Measurements from ENCODE around the gene SORBS1. TPM values are rescaled to one million over a fixed set of nuclear protein-coding genes. Genes with fewer than 3 reads are reported as not detected.

SORBS1 gene
- total RNA-seq, 1 experiment from 2014 or later: 0.56 TPM

- Histone ChIP-seq H3K4me3 (ENCODE audit: low read depth, low read length, poor library complexity, severe bottlenecking) (no peak overlapping the region), H3K27me3 (replicated peaks; ENCODE audit: insufficient read depth, low read depth, low read length, poor library complexity) (peaks cover 5% of the 10 kb centered on the region), H3K27ac (ENCODE audit: low read depth, low read length, poor library complexity, severe bottlenecking) (no peak overlapping the region), H3K9me3 (ENCODE audit: low read depth, low read length, poor library complexity, severe bottlenecking) (no peaks in the 10 kb centered on the region), H3K4me1 (ENCODE audit: insufficient read depth, low read length, poor library complexity, severe bottlenecking) (no peaks in the 10 kb centered on the region), H3K36me3 (ENCODE audit: insufficient read depth, low read length, poor library complexity, severe bottlenecking) (no peaks in the 10 kb centered on the region)
- BruUV-seq (replicated peaks): no TSS peak
- intact Hi-C loops (cut with micrococcal nuclease; ENCODE audit: unreplicated experiment): no loop called here
- no peak for DNase-seq (ENCODE audit: low spot score)
- ChIA-PET CTCF (no interaction called here), POLR2A (ENCODE audit: low non-redundant PET) (no interaction called here)
- TF ChIP-seq CTCF (conservative IDR thresholded peaks at IDR 0.05; ENCODE audit: low read depth, low read length): no peak
Observed at GRCh38 chr10:95516774-95517373, 44.3 kb downstream of the SORBS1 start.

GRCh38 chr10:95513941-95514392, 47.2 kb downstream of the SORBS1 start:
- no peak for TF ChIP-seq CTCF (conservative IDR thresholded peaks at IDR 0.05; ENCODE audit: low read depth, low read length)
- TF ChIP-seq EZH2 (IDR thresholded peaks at IDR 0.05; ENCODE audit: borderline replicate concordance, low read depth, low read length, poor library complexity, severe bottlenecking): no peak
- no peak for DNase-seq (ENCODE audit: low spot score)
- ChIA-PET CTCF (no interaction called here), POLR2A (ENCODE audit: low non-redundant PET) (no interaction called here)
- no peak overlapping the region for H3K4me3 ChIP-seq (ENCODE audit: low read depth, low read length, poor library complexity, severe bottlenecking)
- H3K27ac ChIP-seq (ENCODE audit: low read depth, low read length, poor library complexity, severe bottlenecking): no peak overlapping the region
- peaks cover 26% of the 10 kb centered on the region for H3K27me3 ChIP-seq (replicated peaks; ENCODE audit: insufficient read depth, low read depth, low read length, poor library complexity)
- H3K9me3 ChIP-seq (ENCODE audit: low read depth, low read length, poor library complexity, severe bottlenecking): no peaks in the 10 kb centered on the region
- H3K4me1 ChIP-seq (ENCODE audit: insufficient read depth, low read length, poor library complexity, severe bottlenecking): no peaks in the 10 kb centered on the region
- no TSS peak for BruUV-seq (replicated peaks)
- H3K36me3 ChIP-seq (ENCODE audit: insufficient read depth, low read length, poor library complexity, severe bottlenecking): no peaks in the 10 kb centered on the region
- intact Hi-C loops (cut with micrococcal nuclease; ENCODE audit: unreplicated experiment): no loop called here

- no peaks in the 10 kb centered on the region for H3K9me3 ChIP-seq (ENCODE audit: low read depth, low read length, poor library complexity, severe bottlenecking)
- ChIA-PET CTCF (no interaction called here), POLR2A (ENCODE audit: low non-redundant PET) (no interaction called here)
- intact Hi-C loops (cut with micrococcal nuclease; ENCODE audit: unreplicated experiment): no loop called here
- no peak overlapping the region for H3K4me3 ChIP-seq (ENCODE audit: low read depth, low read length, poor library complexity, severe bottlenecking)
- H3K27ac ChIP-seq (ENCODE audit: low read depth, low read length, poor library complexity, severe bottlenecking): no peak overlapping the region
- TF ChIP-seq EZH2 (IDR thresholded peaks at IDR 0.05; ENCODE audit: borderline replicate concordance, low read depth, low read length, poor library complexity, severe bottlenecking): no peak
- no peak for TF ChIP-seq CTCF (conservative IDR thresholded peaks at IDR 0.05; ENCODE audit: low read depth, low read length)
- H3K36me3 ChIP-seq (ENCODE audit: insufficient read depth, low read length, poor library complexity, severe bottlenecking): no peaks in the 10 kb centered on the region
- H3K4me1 ChIP-seq (ENCODE audit: insufficient read depth, low read length, poor library complexity, severe bottlenecking): no peaks in the 10 kb centered on the region
- DNase-seq (ENCODE audit: low spot score): no peak
- peaks cover 34% of the 10 kb centered on the region for H3K27me3 ChIP-seq (replicated peaks; ENCODE audit: insufficient read depth, low read depth, low read length, poor library complexity)
- BruUV-seq (replicated peaks): no TSS peak
Observed at GRCh38 chr10:95513008-95513589, 48.1 kb downstream of the SORBS1 start.

Measured in A673 (cell line).